A549 (cell line): ENCODE measurements around the gene NUDT19.
A peak's percentile ranks its signal among the peaks of the same experiment; 100 is the strongest.

ENCODE experiments used
- EP300 ChIP-seq, 2 experiments: fragments of >200 bp; sonication (Bioruptor Twin); formaldehyde crosslinking; IDR thresholded peaks; 2 replicates in 1 of 2; 3 replicates in 1 of 2; pipeline ENCODE4 v1.6.1; 2016 to 2017
- MAFK ChIP-seq: fragments of 450-650 bp; IDR thresholded peaks from 2 replicates; pipeline ENCODE4 v1.6.1; 2014; ENCODE audit not compliant: partially characterized antibody
- POLR2A ChIP-seq: IDR thresholded peaks from 2 replicates; pipeline ENCODE4 v1.6.1; 2012; ENCODE audit warnings: mild to moderate bottlenecking, low read length
- TF ChIP-seq, protein P1 (sequence below): fragments of >200 bp; sonication (Bioruptor Twin); formaldehyde crosslinking; IDR thresholded peaks from 3 replicates; pipeline ENCODE4 v1.5.1; 2016

DNA sequence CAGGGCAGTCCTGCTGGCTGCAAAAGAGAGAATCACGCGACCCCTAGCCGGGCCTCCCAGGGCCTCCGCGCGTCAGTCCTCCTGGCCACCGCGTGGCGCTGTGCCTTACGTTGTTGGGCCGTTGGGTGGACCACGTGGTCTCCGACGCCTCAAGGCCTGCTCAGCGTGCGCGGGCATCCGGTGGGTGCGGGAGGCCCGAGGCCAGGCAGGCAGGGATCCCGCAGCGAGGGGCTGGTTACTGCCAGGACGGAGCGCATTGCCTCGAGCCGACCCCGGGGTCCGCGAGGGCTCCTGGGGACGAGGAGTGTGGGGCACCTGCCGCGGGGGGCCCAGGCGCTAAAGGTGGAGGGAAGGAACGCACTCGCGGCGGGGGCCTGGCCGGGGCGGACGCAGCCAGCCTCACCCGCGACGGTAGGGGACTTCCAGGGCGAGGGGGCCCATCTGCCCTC lies 28.0 kb downstream of the NUDT19 start, which contains the start of gene TDRD12:
- TF ChIP-seq EP300 (IDR thresholded peaks at IDR 0.05) (no peak), POLR2A (no peak), MAFK (no peak)
- TF ChIP-seq, protein P1, sequence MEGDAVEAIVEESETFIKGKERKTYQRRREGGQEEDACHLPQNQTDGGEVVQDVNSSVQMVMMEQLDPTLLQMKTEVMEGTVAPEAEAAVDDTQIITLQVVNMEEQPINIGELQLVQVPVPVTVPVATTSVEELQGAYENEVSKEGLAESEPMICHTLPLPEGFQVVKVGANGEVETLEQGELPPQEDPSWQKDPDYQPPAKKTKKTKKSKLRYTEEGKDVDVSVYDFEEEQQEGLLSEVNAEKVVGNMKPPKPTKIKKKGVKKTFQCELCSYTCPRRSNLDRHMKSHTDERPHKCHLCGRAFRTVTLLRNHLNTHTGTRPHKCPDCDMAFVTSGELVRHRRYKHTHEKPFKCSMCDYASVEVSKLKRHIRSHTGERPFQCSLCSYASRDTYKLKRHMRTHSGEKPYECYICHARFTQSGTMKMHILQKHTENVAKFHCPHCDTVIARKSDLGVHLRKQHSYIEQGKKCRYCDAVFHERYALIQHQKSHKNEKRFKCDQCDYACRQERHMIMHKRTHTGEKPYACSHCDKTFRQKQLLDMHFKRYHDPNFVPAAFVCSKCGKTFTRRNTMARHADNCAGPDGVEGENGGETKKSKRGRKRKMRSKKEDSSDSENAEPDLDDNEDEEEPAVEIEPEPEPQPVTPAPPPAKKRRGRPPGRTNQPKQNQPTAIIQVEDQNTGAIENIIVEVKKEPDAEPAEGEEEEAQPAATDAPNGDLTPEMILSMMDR = 0 out of 3 replicates have a peak, but pooled peaks have one; percentile 24
